Mammary epithelial cell (primary cell): ENCODE measurements around the gene BLOC1S6.

Experiments
- EZH2 ChIP-seq: IDR thresholded peaks from 2 replicates; pipeline ENCODE4 v1.6.1; 2012; ENCODE audit warnings: low read length, inconsistent platforms, borderline replicate concordance
- TF ChIP-seq, protein P1 (sequence below), 2 donors: IDR thresholded peaks in 1 of 2; conservative IDR thresholded peaks in 1 of 2; 2 replicates each; pipeline ENCODE4 v1.5.1; 2011 to 2012; ENCODE audit warnings: inconsistent platforms in 2 of 2, low read length in 2 of 2, mild to moderate bottlenecking in 2 of 2, control low read depth in 1 of 2, low read depth in 1 of 2; ENCODE audit not compliant: insufficient read depth in 1 of 2; ENCODE audit errors: extremely low read depth in 1 of 2

- TF ChIP-seq, protein P1, sequence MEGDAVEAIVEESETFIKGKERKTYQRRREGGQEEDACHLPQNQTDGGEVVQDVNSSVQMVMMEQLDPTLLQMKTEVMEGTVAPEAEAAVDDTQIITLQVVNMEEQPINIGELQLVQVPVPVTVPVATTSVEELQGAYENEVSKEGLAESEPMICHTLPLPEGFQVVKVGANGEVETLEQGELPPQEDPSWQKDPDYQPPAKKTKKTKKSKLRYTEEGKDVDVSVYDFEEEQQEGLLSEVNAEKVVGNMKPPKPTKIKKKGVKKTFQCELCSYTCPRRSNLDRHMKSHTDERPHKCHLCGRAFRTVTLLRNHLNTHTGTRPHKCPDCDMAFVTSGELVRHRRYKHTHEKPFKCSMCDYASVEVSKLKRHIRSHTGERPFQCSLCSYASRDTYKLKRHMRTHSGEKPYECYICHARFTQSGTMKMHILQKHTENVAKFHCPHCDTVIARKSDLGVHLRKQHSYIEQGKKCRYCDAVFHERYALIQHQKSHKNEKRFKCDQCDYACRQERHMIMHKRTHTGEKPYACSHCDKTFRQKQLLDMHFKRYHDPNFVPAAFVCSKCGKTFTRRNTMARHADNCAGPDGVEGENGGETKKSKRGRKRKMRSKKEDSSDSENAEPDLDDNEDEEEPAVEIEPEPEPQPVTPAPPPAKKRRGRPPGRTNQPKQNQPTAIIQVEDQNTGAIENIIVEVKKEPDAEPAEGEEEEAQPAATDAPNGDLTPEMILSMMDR (conservative IDR thresholded peaks at IDR 0.05 in 1 of 2, IDR thresholded peaks at IDR 0.05 in 1 of 2; ENCODE audit: extremely low read depth in 1 of 2, insufficient read depth in 1 of 2, low read depth in 1 of 2, low read length in 2 of 2): no peak
- TF ChIP-seq EZH2: no peak
Measured at GRCh38 chr15:45540531-45540930, 46.6 kb upstream of the BLOC1S6 start.
